Esophagus mucosa (tissue), 1 donor: Measurements from ENCODE around the gene TDRD1. TPM values are rescaled to one million over a fixed set of nuclear protein-coding genes. Genes with fewer than 3 reads are reported as not detected.
A peak's percentile ranks its signal among the peaks of the same experiment; 100 is the strongest.

ENCODE experiments used
- ATAC-seq: fragments of 200-7000 bp; cut with Tn5 transposase; one replicate; pipeline ENCODE4 v1.9.1; 2020
- total RNA-seq: library from RNA; stranded (reverse); gene quantifications from one replicate; pipeline ENCODE4 v1.2.4, GENCODE V29; 2023
- donor health status: DM: yes; HTN: yes; CAD: no.

Gene TDRD1
- total RNA-seq, 1 donor from 2014 or later: not detected

DNA sequence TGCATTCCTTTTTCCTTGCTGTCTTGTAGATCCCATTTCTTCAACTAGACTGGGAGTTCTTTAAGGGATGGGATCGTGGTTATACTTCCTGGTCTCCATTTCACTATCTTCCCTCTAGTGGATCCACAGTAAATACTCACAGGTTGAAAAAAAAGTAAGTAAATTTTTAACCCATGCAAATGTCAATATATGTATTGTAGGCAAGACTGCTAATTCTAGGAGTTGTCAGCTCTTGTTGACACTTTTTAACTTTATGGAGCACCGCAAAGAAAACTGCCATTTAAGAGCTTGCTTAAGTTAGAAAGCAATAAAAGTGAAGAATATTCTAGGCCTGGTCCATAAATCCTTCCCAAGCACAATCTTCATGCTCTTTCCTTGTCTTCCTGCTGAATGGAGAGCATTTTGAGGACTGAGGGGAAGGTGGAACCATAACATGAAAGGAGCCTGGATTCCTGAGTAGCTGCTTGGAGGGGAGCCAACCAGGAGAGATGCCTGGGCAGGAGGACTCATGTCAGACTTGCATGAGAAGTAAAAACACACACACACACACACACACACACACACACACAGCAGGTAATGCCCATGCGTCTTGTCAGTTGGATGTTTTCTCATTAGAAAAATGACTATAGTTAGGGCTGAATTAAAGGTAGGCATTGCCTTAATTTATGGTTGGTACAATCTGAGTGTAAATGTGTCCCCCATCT, 92.1 kb downstream of the TDRD1 start:
- peak; percentile 33 for ATAC-seq

DNA sequence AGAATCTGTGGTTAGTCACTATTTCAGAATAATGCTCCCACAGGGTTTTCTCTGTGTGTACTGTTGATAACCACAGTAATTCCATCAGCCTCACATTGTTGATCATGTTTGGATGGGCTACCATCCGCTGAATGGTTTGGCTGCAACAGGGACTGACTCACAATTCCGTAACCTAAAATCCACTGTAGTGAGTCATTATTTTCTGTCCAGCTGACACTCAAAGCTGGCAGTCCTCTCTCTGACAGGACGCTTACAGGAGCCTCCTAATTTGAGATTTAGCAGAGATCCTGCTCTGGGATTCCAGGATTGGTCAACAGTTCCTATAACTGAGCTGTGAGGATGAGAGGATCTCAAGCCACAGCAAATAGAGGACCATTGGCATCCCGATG, 92.6 kb downstream of the TDRD1 start:
- peak; percentile 89 for ATAC-seq

GRCh38 chr10:114272696-114273095, 93.5 kb downstream of the TDRD1 start:
- ATAC-seq: no peak

DNA sequence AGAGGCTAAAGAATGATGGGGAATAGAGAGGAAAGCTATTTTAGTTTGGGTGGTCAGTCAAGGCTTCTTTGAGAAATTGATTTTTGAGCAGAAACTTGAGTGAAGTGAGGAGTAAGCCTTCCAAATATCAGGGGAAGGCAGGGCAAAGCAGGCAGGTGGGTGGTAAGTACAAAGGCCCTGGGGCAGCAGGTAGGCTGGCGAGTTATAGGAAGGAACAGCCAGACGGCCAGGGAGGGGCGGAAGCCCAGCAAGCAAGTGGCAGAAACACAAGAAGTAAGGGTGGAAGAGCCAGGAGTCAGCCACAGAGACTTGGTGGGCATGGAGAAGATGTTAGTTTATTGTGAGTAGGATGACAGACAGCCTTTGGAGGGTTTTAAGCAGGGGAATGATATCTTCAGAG, 94.8 kb downstream of the TDRD1 start:
- ATAC-seq: no peak

DNA sequence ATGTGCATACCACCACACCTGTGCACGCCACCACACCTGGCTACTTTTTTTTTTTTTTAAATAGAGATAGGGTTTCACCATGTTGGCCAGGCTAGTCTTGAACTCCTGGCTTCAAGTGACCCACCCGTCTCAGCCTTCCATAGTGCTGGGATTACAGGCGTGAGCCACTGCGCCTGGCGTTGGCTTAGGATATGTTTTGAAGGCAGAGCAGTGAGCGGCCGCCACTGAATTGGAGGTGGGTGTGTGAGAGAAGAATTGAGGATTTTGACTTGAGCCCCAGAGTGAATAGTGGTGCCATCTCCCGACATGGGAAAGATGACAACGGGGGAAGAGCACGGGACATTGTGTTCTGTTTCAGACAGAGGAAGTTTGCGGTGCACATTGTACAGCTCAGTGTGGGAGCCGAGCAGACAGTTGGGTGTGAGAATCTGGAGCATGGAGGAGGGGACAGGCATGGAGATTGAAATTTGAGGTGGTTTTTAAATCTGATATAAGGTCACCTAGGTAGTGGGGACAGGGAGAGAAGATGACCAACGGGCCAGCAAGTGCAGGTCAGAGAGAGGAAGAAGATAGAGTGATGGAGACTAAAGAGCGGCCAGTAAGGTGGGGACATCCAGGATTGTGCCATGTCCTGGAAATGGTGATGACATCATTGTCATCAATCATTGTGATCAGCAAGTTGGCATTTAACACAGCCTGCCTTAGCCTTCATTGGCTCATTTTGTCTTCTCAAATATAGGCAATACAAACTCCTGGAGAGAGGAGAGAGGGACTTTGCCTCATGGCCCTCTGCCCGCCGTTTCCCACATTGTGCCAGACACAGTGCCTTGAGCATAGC, 95.7 kb downstream of the TDRD1 start:
- ATAC-seq: no peak

GRCh38 chr10:114276066-114276465, 96.9 kb downstream of the TDRD1 start:
- no peak for ATAC-seq

DNA sequence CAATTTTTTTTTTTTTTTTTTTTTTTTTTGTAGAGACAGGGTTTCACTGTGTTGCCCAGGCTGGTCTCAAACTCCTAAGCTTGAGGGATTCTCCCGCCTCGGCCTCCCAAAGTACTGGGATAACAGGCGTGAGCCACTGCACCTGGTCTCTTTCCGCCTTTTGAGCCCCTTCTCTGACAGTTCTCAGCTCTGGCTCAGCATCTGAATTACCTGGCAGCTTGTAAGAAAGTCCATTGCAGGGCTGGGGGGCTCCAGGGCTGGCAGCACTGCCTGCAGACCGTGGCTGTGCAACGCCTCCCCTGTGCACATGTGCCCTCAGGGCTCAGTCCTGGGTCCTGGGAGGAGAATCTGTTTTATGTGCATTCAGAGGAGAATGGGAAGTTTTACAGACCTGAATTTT, 97.5 kb downstream of the TDRD1 start:
- ATAC-seq: no peak

DNA sequence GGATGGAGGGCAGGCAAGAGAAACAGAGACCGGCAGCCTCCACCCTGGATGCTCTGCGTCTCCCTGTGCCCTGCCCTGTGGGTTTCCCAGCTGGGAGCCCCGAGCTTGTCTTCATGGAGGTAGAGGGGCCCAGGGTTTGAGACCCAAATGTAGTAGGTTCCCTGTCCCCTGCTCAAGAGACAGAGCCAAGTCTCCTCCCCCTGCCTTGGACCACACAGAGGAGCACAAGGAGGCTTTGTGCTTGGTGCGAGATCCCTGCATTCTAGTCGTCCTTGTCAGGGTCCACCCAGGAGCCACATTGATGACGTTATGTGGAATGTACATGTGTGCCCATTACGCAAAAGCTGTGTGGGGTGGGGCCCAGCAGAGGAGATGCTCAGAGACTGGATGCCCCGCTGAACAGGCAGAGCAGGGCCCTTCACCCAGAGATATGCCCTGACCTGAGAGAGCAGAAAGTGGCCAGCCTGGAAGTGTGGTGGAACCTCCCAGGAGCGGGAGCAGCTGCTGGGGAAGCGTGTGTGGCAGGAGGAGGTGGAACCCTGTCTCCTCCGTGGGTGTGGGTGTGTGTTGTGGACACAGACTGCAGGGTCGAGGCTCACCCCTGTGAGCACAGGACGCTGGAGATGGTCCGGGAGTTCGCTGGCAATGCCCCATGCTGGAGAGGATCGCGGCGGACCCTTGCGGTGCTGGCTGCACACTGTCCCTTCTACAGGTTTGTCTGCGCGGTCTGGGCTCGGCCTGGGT, 99.2 kb downstream of the TDRD1 start:
- no peak for ATAC-seq

DNA sequence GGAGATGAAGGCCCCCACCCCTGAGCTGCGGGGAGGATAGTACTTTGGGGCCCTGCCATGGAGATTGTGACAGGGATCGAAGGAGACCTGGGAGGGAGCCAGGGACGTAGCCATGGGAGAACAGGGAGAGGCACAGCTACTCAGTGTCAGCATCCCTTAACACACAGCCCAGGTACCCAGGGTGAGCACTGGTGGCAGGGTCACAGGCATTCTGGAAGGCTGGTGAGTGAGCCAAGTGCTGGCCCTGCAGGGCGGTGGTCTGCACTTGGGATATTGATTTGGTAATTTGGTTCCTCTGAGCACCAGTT, 99.7 kb downstream of the TDRD1 start:
- ATAC-seq: no peak

GRCh38 chr10:114279289-114279688, 100.1 kb downstream of the TDRD1 start:
- no peak for ATAC-seq

DNA sequence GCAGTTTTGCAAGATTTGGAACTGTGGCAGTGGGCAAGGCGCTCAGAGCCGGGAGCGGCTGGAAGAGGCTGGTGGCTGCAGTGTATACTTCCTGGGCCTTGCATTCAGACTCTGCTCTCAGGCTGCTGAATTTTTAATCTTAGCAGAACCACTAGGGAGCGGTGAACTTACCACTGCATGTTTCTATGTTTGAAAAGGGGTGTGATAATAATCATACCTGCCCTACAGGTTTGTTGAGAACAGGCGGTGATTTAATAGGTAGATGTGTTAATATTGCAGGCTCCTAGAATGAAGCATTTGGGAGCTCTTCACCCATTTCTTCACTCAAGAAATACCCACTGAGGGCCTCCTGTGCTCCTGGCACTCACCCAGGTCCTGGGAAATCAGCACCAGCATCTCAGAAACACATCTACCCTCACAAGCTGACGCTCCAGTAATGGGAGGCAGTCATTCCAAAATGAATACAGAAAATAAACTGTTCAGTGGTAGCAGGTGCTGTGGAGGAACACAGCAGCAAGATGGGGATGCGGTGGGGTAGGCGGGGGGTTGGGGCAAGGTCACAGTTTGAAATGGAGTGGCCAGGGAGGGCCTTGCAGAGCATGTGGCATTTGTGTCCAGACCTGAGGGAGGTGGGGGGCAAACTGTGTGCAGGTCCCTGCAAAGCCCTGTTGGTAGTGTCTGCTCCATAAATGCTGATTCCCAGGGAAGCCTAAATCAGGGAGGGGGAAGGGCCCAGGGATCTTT, 100.9 kb downstream of the TDRD1 start:
- peak; percentile 84 for ATAC-seq

- no peak for ATAC-seq
Measured at GRCh38 chr10:114281006-114281405, 101.9 kb downstream of the TDRD1 start.

DNA sequence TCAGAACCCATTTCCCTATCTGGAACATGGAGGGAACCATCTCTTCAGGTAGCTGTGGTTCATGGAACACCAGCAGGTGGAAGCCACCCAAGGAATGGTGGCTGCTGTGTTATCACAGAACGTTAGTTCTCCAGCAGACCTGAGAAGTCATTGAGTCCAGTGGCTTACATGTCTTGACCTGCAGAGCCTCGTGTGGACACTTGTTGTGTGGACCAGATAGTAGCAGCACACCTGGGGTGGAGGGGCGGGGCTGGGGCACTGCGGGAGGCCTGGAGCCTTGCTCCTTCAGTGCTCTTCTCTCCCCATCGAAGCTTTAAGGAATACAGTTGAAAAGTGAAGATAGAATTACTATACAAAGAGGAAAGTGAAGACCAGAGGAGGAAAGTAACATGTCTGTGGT, 102.3 kb downstream of the TDRD1 start:
- ATAC-seq: no peak

Other genes with a start within 250 kb of the TDRD1 start
- 0.04 TPM for gene ADRB1, start 135.5 kb upstream of the TDRD1 start, total RNA-seq
- 19.7 TPM for gene CCDC186, start 5.2 kb upstream of the TDRD1 start, total RNA-seq
- 3.5 TPM for gene VWA2, start 59.9 kb downstream of the TDRD1 start, total RNA-seq
- 22.8 TPM for gene AFAP1L2, start 225.1 kb downstream of the TDRD1 start, total RNA-seq